Activated naive CD4-positive, alpha-beta T cell treated with anti-CD3 and anti-CD28 coated beads, Interleukin-2, amount 50 U/mL, for 72 hours (primary cell): Measurements from ENCODE around the gene PARP3. TPM values are rescaled to one million over a fixed set of nuclear protein-coding genes. Genes with fewer than 3 reads are reported as not detected.
"Not testable (repeated sequence)": the region's sequence is repeated elsewhere in the genome, so short reads cannot be mapped to it uniquely, and the experiment has no call there.

Experiments used
- ATAC-seq, 2 donors: fragments of 150-1000 bp; cut with Tn5 transposase; 2 replicates each; pipeline ENCODE4 v1.10.0; 2021; ENCODE audit warnings: mild to moderate bottlenecking in 2 of 2, moderate library complexity in 2 of 2
- DNase-seq, 2 donors: peaks; one replicate each; pipeline ENCODE4 v3.0.0; 2021 to 2022; ENCODE audit warnings: low spot score in 2 of 2
- H3K27ac Mint-ChIP-seq, 2 donors: one replicate each; pipeline ENCODE4 v1.8.0; 2022; ENCODE audit warnings: mild to moderate bottlenecking in 2 of 2, mixed read lengths in 2 of 2
- H3K36me3 Mint-ChIP-seq, 2 donors: one replicate each; pipeline ENCODE4 v1.8.0; 2022; ENCODE audit warnings: mixed read lengths in 2 of 2
- H3K9me3 Mint-ChIP-seq, 2 donors: one replicate each; pipeline ENCODE4 v1.8.0; 2022; ENCODE audit warnings: mixed read lengths in 2 of 2
- total RNA-seq, 2 donors: library from RNA; stranded (reverse); gene quantifications; one replicate each; pipeline ENCODE4 v1.2.3, GENCODE V29; 2022

The PARP3 gene
- total RNA-seq, 2 donors from 2014 or later = 17.0 to 18.6 TPM

DNA sequence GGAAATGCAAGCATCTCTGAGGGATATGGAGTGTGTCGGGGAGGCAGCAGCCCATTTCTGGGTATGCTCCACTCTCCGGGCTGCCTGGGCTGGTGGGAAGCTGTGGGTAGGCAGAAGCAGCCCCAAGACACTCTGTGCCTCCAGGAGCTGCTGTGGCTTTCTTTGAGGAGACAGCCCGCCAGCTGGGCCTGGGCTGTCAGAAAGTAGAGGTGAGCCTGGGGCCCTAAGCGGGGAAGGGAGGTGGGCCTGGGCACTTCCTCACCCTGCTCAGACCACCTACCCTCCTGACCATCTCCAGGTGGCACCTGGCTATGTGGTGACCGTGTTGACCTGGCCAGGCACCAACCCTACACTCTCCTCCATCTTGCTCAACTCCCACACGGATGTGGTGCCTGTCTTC is 42.9 kb downstream of the PARP3 start:
- ATAC-seq = no peak
- Mint-ChIP-seq H3K36me3 (no peaks in the 10 kb centered on the region), H3K9me3 (no peaks in the 10 kb centered on the region), H3K27ac (peak overlapping the region in 1 of 2 donors; percentile 90)
- DNase-seq = no peak

GRCh38 chr3:51986010-51986947 is 44.1 kb downstream of the PARP3 start:
- H3K9me3 Mint-ChIP-seq = no peaks in the 10 kb centered on the region
- no peak for DNase-seq
- H3K36me3 Mint-ChIP-seq = peaks cover 0 to 3% of the 10 kb centered on the region in 2 donors
- peak overlapping the region in 1 of 2 donors; percentile 76 for H3K27ac Mint-ChIP-seq
- no peak for ATAC-seq

DNA sequence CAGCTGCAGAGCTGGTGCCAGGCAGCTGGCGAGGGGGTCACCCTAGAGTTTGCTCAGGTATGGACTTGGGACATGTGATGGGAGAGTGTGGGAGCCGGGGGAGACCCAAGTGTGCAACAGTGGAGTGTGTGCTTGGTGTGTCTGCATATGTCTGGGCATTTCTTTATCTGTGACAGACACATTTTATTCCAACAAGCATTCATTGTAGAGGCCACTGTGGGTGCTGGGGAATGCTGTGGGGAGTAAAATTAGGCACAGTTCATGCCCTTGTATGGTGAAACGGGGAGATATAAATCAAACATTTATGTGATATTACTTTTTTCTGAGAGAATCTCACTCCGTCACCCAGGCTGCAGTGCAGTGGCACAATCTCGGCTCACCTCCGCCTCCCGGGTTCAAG is 45.4 kb downstream of the PARP3 start:
- ATAC-seq (no peak), DNase-seq (no peak)
- H3K36me3 Mint-ChIP-seq = peaks cover 4 to 10% of the 10 kb centered on the region in 2 donors
- no peaks in the 10 kb centered on the region for H3K9me3 Mint-ChIP-seq
- peak overlapping the region; percentile 18 to 79 for H3K27ac Mint-ChIP-seq

DNA sequence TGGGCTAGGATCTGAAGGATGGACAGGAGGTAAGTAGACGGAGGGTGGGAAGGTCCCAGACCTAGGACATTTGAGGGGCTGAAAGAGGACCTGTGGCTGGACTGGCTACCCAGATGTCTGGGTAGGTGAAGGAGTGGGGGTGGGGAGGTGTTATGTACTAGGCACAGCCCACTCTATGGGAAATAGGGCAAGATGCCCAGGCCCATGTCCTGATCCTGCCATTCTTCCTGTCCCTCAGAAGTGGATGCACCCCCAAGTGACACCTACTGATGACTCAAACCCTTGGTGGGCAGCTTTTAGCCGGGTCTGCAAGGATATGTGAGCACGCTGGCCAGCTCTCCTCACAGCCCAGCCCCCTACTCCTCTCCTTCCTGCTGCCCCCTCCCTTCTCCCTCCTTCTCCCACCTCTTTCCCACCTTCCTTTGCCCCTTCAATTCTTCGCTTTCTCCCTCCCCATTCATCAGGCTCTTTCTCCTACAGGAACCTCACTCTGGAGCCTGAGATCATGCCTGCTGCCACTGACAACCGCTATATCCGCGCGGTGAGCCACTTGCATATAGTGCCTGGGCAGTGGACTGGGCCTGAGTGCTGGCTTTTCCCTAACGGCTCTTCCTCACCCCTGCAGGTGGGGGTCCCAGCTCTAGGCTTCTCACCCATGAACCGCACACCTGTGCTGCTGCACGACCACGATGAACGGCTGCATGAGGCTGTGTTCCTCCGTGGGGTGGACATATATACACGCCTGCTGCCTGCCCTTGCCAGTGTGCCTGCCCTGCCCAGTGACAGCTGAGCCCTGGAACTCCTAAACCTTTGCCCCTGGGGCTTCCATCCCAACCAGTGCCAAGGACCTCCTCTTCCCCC is 46.4 kb downstream of the PARP3 start:
- Mint-ChIP-seq H3K36me3 (peaks cover 7 to 19% of the 10 kb centered on the region in 2 donors), H3K27ac (peak overlapping the region; percentile 18 to 90), H3K9me3 (no peaks in the 10 kb centered on the region)
- ATAC-seq (peak; percentile 6 to 9), DNase-seq (no peak)

GRCh38 chr3:51990501-51990971 is 48.4 kb downstream of the PARP3 start:
- peaks cover 27 to 39% of the 10 kb centered on the region in 2 donors for H3K36me3 Mint-ChIP-seq
- H3K9me3 Mint-ChIP-seq, DNase-seq, H3K27ac Mint-ChIP-seq, ATAC-seq: not testable (repeated sequence)

GRCh38 chr3:51992017-51992682 is 50.0 kb downstream of the PARP3 start:
- ATAC-seq = no peak
- Mint-ChIP-seq H3K9me3 (no peaks in the 10 kb centered on the region), H3K27ac (peak overlapping the region; percentile 38 to 84), H3K36me3 (peaks cover 30 to 43% of the 10 kb centered on the region in 2 donors)
- no peak for DNase-seq

GRCh38 chr3:51993657-51994056 is 51.5 kb downstream of the PARP3 start:
- Mint-ChIP-seq H3K27ac (peak overlapping the region; percentile 98 to 100), H3K36me3 (peaks cover 30 to 43% of the 10 kb centered on the region in 2 donors)
- not testable (repeated sequence) for H3K9me3 Mint-ChIP-seq, ATAC-seq, DNase-seq

DNA sequence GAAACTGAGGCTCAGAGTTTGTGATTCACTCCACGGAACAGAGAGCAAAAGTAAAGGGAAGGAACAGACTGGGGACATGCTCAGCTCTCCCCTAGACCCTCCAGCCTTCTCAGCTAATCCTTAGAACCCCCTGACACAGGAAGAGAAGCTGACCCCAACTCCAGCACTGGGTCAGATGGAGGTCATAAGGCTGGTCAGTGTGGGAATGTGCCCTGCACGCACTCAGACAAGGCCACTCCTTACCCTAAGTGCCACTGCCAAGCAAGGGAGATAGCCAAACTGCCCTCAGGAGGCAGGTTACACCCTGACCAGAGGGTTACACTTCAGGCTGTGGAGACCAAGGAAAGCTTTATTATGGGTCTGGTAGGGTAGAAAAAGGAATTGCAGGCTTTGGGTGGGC is 52.4 kb downstream of the PARP3 start:
- ATAC-seq = no peak

DNA sequence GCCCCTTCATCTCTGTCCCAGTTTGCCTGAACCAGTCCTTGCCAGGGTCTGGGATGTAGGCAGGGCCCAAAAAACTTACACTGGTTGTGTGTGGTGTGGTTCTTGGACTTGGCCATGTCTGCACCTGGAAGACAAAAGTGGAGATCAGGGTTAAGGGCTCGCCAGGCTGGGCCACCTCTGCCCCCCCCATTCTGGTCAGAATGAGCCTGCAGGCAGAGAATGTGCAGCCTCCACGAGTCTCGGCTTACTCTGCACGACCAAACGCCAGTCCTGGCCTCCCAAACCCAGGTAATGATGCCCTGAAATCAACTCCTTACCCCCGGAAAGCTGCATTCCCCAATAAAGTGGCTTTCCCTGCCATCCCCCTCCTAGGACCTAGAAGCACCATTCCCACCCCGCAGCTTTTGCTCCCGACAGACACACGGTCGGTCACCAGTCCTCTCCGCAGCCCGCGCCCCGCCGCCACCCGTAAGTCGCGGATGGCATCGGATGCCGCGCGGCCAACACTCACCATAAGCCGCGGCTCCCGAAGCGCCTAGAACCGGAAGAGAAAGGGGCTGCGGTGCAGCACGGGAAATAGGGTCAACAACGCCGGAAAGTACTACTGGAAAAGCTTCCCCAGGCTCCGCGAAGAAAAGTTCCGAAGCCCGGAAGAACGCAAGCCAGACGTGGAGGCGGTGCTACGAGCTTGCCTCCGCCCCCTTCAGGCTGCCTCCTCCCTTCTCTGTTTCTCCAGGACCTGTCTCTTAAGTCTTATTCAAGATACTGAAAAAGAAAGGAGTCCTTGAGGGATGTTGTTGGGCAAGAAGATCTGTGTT is 53.4 kb downstream of the PARP3 start, which contains the start of gene RPL29:
Gene RPL29 (minus strand): TSS at position 550 of the 818 bp plus-strand sequence. CDS start 434 bp downstream, at position 116.
- peaks cover 30 to 43% of the 10 kb centered on the region in 2 donors for H3K36me3 Mint-ChIP-seq
- peak; percentile 92 to 96 for ATAC-seq
- H3K9me3 Mint-ChIP-seq = no peaks in the 10 kb centered on the region
- peak within 1 kb of the TSS; percentile 98 to 100 for H3K27ac Mint-ChIP-seq
- peak; percentile 90 for DNase-seq

More for the DNA sequence above, 52.4 kb downstream of the PARP3 start:
- Mint-ChIP-seq H3K9me3 (no peaks in the 10 kb centered on the region), H3K36me3 (peaks cover 30 to 43% of the 10 kb centered on the region in 2 donors), H3K27ac (peak overlapping the region; percentile 98 to 100)
- DNase-seq = no peak

DNA sequence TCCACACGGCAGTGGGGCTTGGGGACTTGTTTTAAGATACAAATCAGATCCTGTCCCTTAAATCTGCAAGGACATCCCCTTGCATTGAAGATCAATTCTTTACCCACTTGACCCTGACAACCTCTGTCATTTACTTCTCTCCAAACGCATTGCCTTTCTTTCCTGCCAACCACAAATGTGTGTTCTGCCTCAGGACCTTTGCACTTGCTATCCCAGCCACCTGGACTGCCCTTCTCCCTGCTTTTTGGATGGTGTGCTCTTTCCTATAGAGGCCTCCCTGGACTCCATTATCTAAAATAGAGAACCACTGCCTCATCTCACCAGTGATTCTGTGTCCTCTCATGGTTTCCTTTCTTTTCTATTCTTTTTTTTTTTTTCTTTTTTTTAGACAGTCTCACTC is 55.0 kb downstream of the PARP3 start:
- H3K36me3 Mint-ChIP-seq = peaks cover 30 to 38% of the 10 kb centered on the region in 2 donors
- ATAC-seq (no peak), DNase-seq (no peak)
- no peak overlapping the region for H3K27ac Mint-ChIP-seq
- no peaks in the 10 kb centered on the region for H3K9me3 Mint-ChIP-seq

- Mint-ChIP-seq H3K36me3 (peaks cover 24 to 29% of the 10 kb centered on the region in 2 donors), H3K9me3 (no peaks in the 10 kb centered on the region), H3K27ac (peak overlapping the region in 1 of 2 donors; percentile 16)
- ATAC-seq = no peak
- DNase-seq = no peak
These were observed 55.9 kb downstream of the PARP3 start for GRCh38 chr3:51997935-51998596.

Other genes with a start within 250 kb of the PARP3 start
- under 1 TPM; 0.16 to 0.54 TPM for gene GRM2, start 235.3 kb upstream of the PARP3 start, total RNA-seq
- not detected for gene IQCF6, start 163.1 kb upstream of the PARP3 start, total RNA-seq
- not detected for gene IQCF2, start 80.7 kb upstream of the PARP3 start, total RNA-seq
- not detected for gene IQCF5, start 66.8 kb upstream of the PARP3 start, total RNA-seq
- gene IQCF1, start 39.0 kb upstream of the PARP3 start, total RNA-seq = not detected
- 10 to 100 TPM; 23.6 to 33.0 TPM for gene RRP9, start 459 bp upstream of the PARP3 start, total RNA-seq
- gene GPR62, start 13.0 kb downstream of the PARP3 start, total RNA-seq = not detected
- 10 to 100 TPM; 11.3 to 14.3 TPM for gene PCBP4, start 25.1 kb downstream of the PARP3 start, total RNA-seq
- gene ABHD14B, start 31.7 kb downstream of the PARP3 start, total RNA-seq = 10 to 100 TPM; 21.4 to 62.4 TPM
- gene ABHD14A, start 32.7 kb downstream of the PARP3 start, total RNA-seq = 1 to 10 TPM; 7.7 to 9.0 TPM
- 10 to 100 TPM; 54.7 to 78.5 TPM for gene ACY1, start 41.2 kb downstream of the PARP3 start, total RNA-seq
- gene RPL29, start 53.5 kb downstream of the PARP3 start, total RNA-seq = 1,000 to 10,000 TPM; 1,489 to 1,761 TPM
- gene DUSP7, start 114.2 kb downstream of the PARP3 start, total RNA-seq = 10 to 100 TPM; 10.8 to 17.5 TPM
- 10 to 100 TPM; 28.8 to 32.2 TPM for gene POC1A, start 212.1 kb downstream of the PARP3 start, total RNA-seq